B cell (primary cell): ENCODE measurements around the gene ABCA1. TPM values are rescaled to one million over a fixed set of nuclear protein-coding genes. Genes with fewer than 3 reads are reported as not detected.
"Not testable (repeated sequence)": the region's sequence is repeated elsewhere in the genome, so short reads cannot be mapped to it uniquely, and the experiment has no call there.

ENCODE experiments used
- ATAC-seq: fragments of 200-7000 bp; cut with Tn5 transposase; one replicate; pipeline ENCODE4 v1.10.0; 2021; ENCODE audit warnings: low read depth, mild to moderate bottlenecking, moderate number of reproducible peaks, moderate library complexity
- CTCF ChIA-PET: fragments of 350-600 bp; sonication (Branson Sonifier 250); formaldehyde crosslinking; loops from one replicate; lab custom pipeline; 2021; ENCODE audit warnings: antibody characterized with exemption, inconsistent platforms; lab: Charles Lee
- POLR2A ChIA-PET: fragments of 350-600 bp; sonication (Branson Sonifier 250); formaldehyde crosslinking; loops from one replicate; lab custom pipeline; 2021; ENCODE audit warnings: antibody characterized with exemption; lab: Charles Lee
- DNase-seq: peaks from one replicate; pipeline ENCODE4 v3.0.0; 2013
- H2AFZ ChIP-seq: 2 replicates; pipeline ENCODE4 v1.6.1; 2012; ENCODE audit warnings: mild to moderate bottlenecking, low read depth, low read length; ENCODE audit not compliant: insufficient read depth, poor library complexity, severe bottlenecking
- H3K27ac ChIP-seq, 2 donors: 1 replicate in 1 of 2; 2 replicates in 1 of 2; pipeline ENCODE4 v1.5.1; 2012 to 2013; ENCODE audit warnings: low read length in 2 of 2, mild to moderate bottlenecking in 2 of 2, moderate library complexity in 1 of 2
- H3K27me3 ChIP-seq, 4 experiments: fragments of 200-600 bp in 1 of 4; sonication (generic) in 1 of 4; replicated peaks in 1 of 4; 1 replicate in 2 of 4; 2 replicates in 2 of 4; pipeline versions ENCODE4 v1.6.1 to v1.7.0; 2013 to 2016; ENCODE audit warnings: low read length in 3 of 4, mild to moderate bottlenecking in 2 of 4, mixed read lengths in 1 of 4, moderate library complexity in 1 of 4; ENCODE audit not compliant: insufficient read depth in 4 of 4, control insufficient read depth in 3 of 4; ENCODE audit errors: control extremely low read depth in 1 of 4
- H3K36me3 ChIP-seq, 2 experiments: replicated peaks in 1 of 2; 1 replicate in 1 of 2; 2 replicates in 1 of 2; pipeline versions ENCODE4 v1.6.1 to v1.7.1; 2013; ENCODE audit warnings: low read length in 1 of 2; ENCODE audit not compliant: insufficient read depth in 2 of 2, control insufficient read depth in 1 of 2; ENCODE audit errors: control extremely low read depth in 1 of 2, extremely low read depth in 1 of 2
- H3K4me1 ChIP-seq, 2 donors: fragments of 200-600 bp in 1 of 2; sonication (generic) in 1 of 2; 1 replicate in 1 of 2; 2 replicates in 1 of 2; pipeline versions ENCODE4 v1.5.1 to v1.6.1; 2013 to 2017; ENCODE audit warnings: low read length in 2 of 2; ENCODE audit not compliant: control insufficient read depth in 2 of 2, insufficient read depth in 2 of 2
- H3K4me2 ChIP-seq: replicated peaks from 2 replicates; pipeline ENCODE3; 2012; ENCODE audit warnings: mild to moderate bottlenecking, low read depth, low read length; ENCODE audit not compliant: poor library complexity, severe bottlenecking
- H3K4me3 ChIP-seq, 5 experiments: fragments of 200-600 bp in 1 of 5; sonication (generic) in 1 of 5; 1 replicate in 3 of 5; 2 replicates in 2 of 5; pipeline versions ENCODE4 v1.5.1 to v1.7.0; 2011 to 2016; ENCODE audit warnings: low read length in 4 of 5, mild to moderate bottlenecking in 4 of 5, low read depth in 2 of 5, control low read depth in 1 of 5, moderate library complexity in 1 of 5; ENCODE audit not compliant: insufficient read depth in 1 of 5; ENCODE audit errors: control extremely low read depth in 1 of 5, extremely low read depth in 1 of 5
- H3K79me2 ChIP-seq: fragments of 200-600 bp; sonication (generic); one replicate; pipeline ENCODE4 v1.6.0; 2016; ENCODE audit warnings: low read length; ENCODE audit not compliant: control insufficient read depth, insufficient read depth
- H3K9ac ChIP-seq: fragments of 200-600 bp; sonication (generic); 2 replicates; pipeline ENCODE4 v1.6.1; 2017; ENCODE audit warnings: mild to moderate bottlenecking, low read length, moderate library complexity
- H3K9me3 ChIP-seq, 3 donors: one replicate each; pipeline versions ENCODE4 v1.6.1 to v1.7.1; 2013; ENCODE audit warnings: low read length in 2 of 3; ENCODE audit not compliant: control insufficient read depth in 2 of 3, insufficient read depth in 1 of 3; ENCODE audit errors: control extremely low read depth in 1 of 3
- H4K20me1 ChIP-seq: 2 replicates; pipeline ENCODE4 v1.6.0; 2012; ENCODE audit warnings: mild to moderate bottlenecking, low read length; ENCODE audit not compliant: insufficient read depth, control insufficient read depth, poor library complexity, severe bottlenecking
- H3K27ac Mint-ChIP-seq: one replicate; pipeline ENCODE4 v1.8.0; 2021; ENCODE audit warnings: mixed read lengths
- H3K27me3 Mint-ChIP-seq: one replicate; pipeline ENCODE4 v1.8.0; 2021; ENCODE audit warnings: mixed read lengths
- H3K4me1 Mint-ChIP-seq: one replicate; pipeline ENCODE4 v1.8.0; 2021; ENCODE audit warnings: mixed read lengths
- H3K4me3 Mint-ChIP-seq: one replicate; pipeline ENCODE4 v1.8.0; 2021; ENCODE audit warnings: mixed read lengths
- H3K9me3 Mint-ChIP-seq: one replicate; pipeline ENCODE4 v1.8.0; 2022; ENCODE audit warnings: mixed read lengths; ENCODE audit not compliant: insufficient read depth
- CTCF ChIP-seq: fragments of 200-600 bp; IDR thresholded peaks from one replicate; pipeline ENCODE4 v1.8.0; 2022; ENCODE audit warnings: antibody characterized with exemption, mild to moderate bottlenecking
- EZH2 ChIP-seq: IDR thresholded peaks from 2 replicates; pipeline ENCODE4 v1.6.1; 2012; ENCODE audit warnings: borderline replicate concordance, low read depth, mild to moderate bottlenecking, moderate library complexity, low read length; ENCODE audit not compliant: insufficient read depth, poor library complexity, severe bottlenecking
- WGBS: methylation state at CpG from one replicate; pipeline ENCODE4 v1.1.5; 2013; ENCODE audit warnings: missing lambda C conversion rate; ENCODE audit not compliant: insufficient coverage; 5-methylcytosine and 5-hydroxymethylcytosine counted together
- intact Hi-C: fragments of 100-400 bp; cut with micrococcal nuclease; formaldehyde crosslinking; loops from one replicate; pipeline ENCODE4 v1.10.0; 2022
- polyA plus RNA-seq: library from polyadenylated mRNA; depleted of rRNA; stranded (reverse); fragments of >200 nt; gene quantifications from 2 replicates; pipeline ENCODE4 v1.2.3, GENCODE V29; 2012
- total RNA-seq, 2 donors: library from RNA; stranded (reverse); fragments of 120-200 nt in 1 of 2; gene quantifications; 1 replicate in 1 of 2; 2 replicates in 1 of 2; pipeline versions ENCODE4 v1.2.3 to v1.2.4, GENCODE V29; 2013 to 2022

ABCA1 gene
- total and polyA plus RNA-seq, 2 donors (not counting 1 experiment from before 2014, with no cell fraction given) = 5.2 to 24.0 TPM

DNA sequence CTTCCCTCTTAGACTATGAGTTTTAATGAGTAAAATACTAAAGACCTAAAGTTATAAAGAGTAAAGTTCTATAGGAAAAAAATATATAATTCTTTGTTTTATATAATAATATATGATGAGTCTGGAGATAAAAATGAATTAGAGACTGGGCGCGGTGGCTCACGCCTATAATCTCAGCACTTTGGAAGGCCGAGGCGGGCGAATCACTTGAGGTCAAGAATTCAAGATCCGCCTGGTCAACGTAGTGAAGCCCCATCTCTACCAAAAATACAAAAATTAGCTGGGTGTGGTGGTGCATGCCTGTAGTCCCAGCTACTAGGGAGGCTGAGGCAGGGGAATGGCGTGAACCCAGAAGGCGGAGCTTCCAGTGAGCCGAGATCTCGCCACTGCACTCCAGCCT, 158.9 kb downstream of the ABCA1 start:
- H3K27me3 Mint-ChIP-seq, H3K9ac ChIP-seq, intact Hi-C loops, DNase-seq, H2AFZ ChIP-seq, H3K4me3 Mint-ChIP-seq, H4K20me1 ChIP-seq, H3K9me3 Mint-ChIP-seq, H3K27me3 ChIP-seq, H3K36me3 ChIP-seq, H3K9me3 ChIP-seq, POLR2A ChIA-PET, ATAC-seq, H3K79me2 ChIP-seq: not testable (repeated sequence)
- Mint-ChIP-seq H3K4me1 (peaks cover 48% of the 10 kb centered on the region), H3K27ac (peak overlapping the region; percentile 80)
- H3K4me1 ChIP-seq = peaks cover 23 to 39% of the 10 kb centered on the region in 2 donors
- peak overlapping the region in 1 of 5 experiments; percentile 20 for H3K4me3 ChIP-seq
- peak overlapping the region; percentile 57 for H3K4me2 ChIP-seq
- H3K27ac ChIP-seq = peak overlapping the region; percentile 62 to 88
- CTCF ChIA-PET = interaction anchor here (1.2 to 1.3 kb wide), 3 partner anchors 11 to 21 kb away, joined by 3 to 6 read pairs (median 5); partner anchors contain the start of gene NIPSNAP3A
- 40% methylated on average over 2 of the region's 12 CpGs for WGBS

GRCh38 chr9:104767507-104767906, 160.4 kb downstream of the ABCA1 start:
- H3K9me3 Mint-ChIP-seq = no peaks in the 10 kb centered on the region
- CTCF ChIA-PET = no interaction called here

More at GRCh38 chr9:104767507-104767906, 160.4 kb downstream of the ABCA1 start:
- H3K9me3 ChIP-seq = peaks cover 0 to 8% (median 0%) of the 10 kb centered on the region in 3 donors
- Mint-ChIP-seq H3K27ac (no peak overlapping the region), H3K4me1 (peaks cover 48% of the 10 kb centered on the region), H3K27me3 (no peaks in the 10 kb centered on the region), H3K4me3 (no peak overlapping the region)
- H3K79me2 ChIP-seq = peaks cover 3% of the 10 kb centered on the region
- H3K4me3 ChIP-seq = no peak overlapping the region
- H3K36me3 ChIP-seq = no peaks in the 10 kb centered on the region
- no peak overlapping the region for H2AFZ ChIP-seq
- H4K20me1 ChIP-seq = no peaks in the 10 kb centered on the region
- DNase-seq (no peak), ATAC-seq (no peak)
- POLR2A ChIA-PET = no interaction called here
- H3K27me3 ChIP-seq = no peaks in the 10 kb centered on the region
- WGBS = no CpG with 5 or more reads among the region's 3 CpGs
- no peak for TF ChIP-seq EZH2
- TF ChIP-seq CTCF = no peak
- no peak overlapping the region for H3K9ac ChIP-seq
- no peak overlapping the region for H3K4me2 ChIP-seq
- peaks cover 18 to 31% of the 10 kb centered on the region in 2 donors for H3K4me1 ChIP-seq
- intact Hi-C loops = no loop called here
- no peak overlapping the region for H3K27ac ChIP-seq
